Hair follicle dermal papilla cell (primary cell): ENCODE measurements around the gene MYCBP2. TPM values are rescaled to one million over a fixed set of nuclear protein-coding genes. Genes with fewer than 3 reads are reported as not detected.

Source experiments
- total RNA-seq: library from RNA; depleted of rRNA; stranded (reverse); fragments of >200 nt; gene quantifications from 2 replicates; pipeline ENCODE4 v1.2.3, GENCODE V29; 2012

The MYCBP2 gene
- 119 and 154 TPM in 2 replicates for total RNA-seq

GRCh38 chr13:77326905-77327604, at the start of gene MYCBP2:
TSS of gene MYCBP2 (minus strand) at chr13:77327094. CDS start at chr13:77326775, 319 bp downstream.

GRCh38 chr13:77026861-77027621, 299.9 kb downstream of the MYCBP2 start, which contains the start of gene FBXL3:
TSS of gene FBXL3 (minus strand) at chr13:77027159. CDS start at chr13:77021860, 5,299 bp downstream.

Other genes starting within 250 kb of the MYCBP2 start
- under 0.01 TPM in 1 of 2 replicates, not detected in the other for gene SCEL, start 208.6 kb upstream of the MYCBP2 start, total RNA-seq